GM03348 (cell line): ENCODE data around the gene FOXQ1.
A peak's percentile ranks its signal among the peaks of the same experiment; 100 is the strongest.

ENCODE experiments used
- DNase-seq: peaks from one replicate; pipeline ENCODE4 v3.0.0; 2012; ENCODE audit warnings: low spot score

FOXQ1 gene

DNA sequence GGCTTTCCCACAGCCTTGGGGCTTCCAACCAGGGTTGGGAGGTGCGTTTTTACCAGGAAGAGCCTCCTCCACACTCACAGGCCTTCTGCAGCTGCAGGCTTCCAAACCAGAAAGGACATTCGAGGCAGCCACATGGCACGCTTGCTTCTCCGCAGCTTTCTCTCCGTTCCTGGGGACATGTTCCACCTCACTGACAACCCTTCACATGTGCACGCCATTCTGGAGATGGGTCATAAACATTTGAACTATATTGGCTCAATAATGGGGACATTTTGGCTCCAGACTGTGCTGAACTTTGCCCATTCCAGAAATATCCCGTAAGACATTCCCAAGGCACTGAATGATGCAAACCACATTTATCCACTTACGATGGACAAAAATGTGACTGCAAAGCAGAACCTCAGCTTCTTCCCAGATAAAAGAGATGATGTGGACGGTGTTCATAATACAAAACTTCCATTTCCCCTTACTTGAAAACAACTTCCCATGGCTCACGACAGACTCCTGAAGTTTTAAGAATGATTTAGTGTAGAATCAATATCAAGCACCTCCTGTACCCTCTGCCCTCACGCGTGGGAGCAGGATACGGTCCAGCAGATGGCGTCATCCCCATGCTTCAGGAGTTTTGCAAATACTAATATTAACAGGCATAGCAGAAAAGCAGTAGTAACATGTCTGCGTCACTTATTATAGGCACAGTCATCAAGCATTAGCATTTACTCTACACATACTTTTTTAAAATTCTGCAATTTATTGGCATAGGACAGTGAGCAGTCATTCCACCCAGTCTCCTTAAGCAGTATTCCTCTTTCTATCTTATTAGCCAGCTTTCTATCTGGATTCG, 52.1 kb downstream of the FOXQ1 start:
- DNase-seq = peak; percentile 50
